A673 (cell line): ENCODE data around the gene DCAF7.

Experiments used
- CTCF ChIP-seq: fragments of 300-800, 200-600 bp; sonication (generic); conservative IDR thresholded peaks from 2 replicates; pipeline ENCODE4 v1.5.1; 2017; ENCODE audit warnings: low read depth, mild to moderate bottlenecking, antibody characterized with exemption, low read length, moderate library complexity, mixed read lengths
- EZH2 ChIP-seq: fragments of 200-600 bp; sonication (generic); IDR thresholded peaks from 2 replicates; pipeline ENCODE4 v1.6.1; 2017; ENCODE audit warnings: borderline replicate concordance, low read depth, mild to moderate bottlenecking, mixed read lengths, antibody characterized with exemption, low read length; ENCODE audit not compliant: poor library complexity, severe bottlenecking

DNA sequence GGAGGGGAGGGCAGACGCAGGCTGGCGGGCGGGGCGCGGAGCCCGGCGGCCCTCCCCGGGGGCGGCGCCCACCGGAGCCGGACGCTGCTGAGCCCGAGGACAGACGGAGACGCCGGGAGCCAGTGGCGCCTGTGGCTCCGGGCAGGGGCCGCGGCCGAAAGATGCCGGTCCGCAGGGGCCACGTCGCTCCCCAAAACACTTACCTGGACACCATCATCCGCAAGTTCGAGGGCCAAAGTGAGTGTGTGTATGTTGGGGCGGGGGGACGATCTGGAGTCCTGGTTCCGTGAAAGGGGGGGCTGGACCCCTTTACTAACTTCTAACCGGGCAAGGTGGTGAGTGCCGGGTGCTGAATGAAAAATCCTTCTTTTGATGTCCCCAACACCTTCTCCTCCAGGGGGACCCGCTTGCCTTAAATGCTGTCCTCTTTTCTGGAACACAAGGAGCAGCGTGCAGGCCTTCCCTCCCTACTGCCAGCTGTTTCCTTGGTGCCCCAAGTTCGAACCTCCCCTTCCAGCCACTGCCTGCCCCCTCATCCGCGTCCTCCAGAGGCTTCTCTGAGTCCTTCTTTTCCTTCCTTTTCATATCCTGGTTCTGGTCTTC, 26.9 kb upstream of the DCAF7 start, which contains the start of gene KCNH6:
- no peak for TF ChIP-seq CTCF
- no peak for TF ChIP-seq EZH2
